ENCODE measurements around the gene PAGE2.
"Not testable (repeated sequence)": the region's sequence is repeated elsewhere in the genome, so short reads cannot be mapped to it uniquely, and the experiment has no call there.

The PAGE2 gene

DNA sequence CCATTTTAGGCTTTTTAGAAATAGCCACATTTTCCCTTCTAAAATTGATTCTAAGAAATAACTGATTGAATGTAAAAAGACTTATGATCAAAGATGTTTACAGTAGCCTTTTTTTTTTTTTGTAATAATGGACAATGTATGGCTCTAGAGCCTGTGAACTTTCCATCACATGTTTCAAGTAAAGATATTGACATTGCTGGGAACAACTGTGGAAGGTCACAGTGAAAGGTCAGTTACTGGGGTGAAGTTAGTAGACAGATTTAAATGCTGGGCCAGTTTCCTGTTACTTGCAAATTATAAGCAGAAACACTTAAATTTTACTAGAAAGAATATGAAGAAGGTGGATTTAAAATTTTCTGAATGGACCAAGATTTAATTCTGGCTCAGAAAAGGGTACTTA is 18.4 kb downstream of the PAGE2 start:
- H3K27ac ChIP-seq, result no peak overlapping the region
- no peak overlapping the region for H3K9ac ChIP-seq
- no peaks in the 10 kb centered on the region for H4K20me1 ChIP-seq (ENCODE audit: insufficient read depth)
- no peak overlapping the region for H2AFZ ChIP-seq (ENCODE audit: low read depth)
- H3K36me3 ChIP-seq (ENCODE audit: insufficient read depth), result no peaks in the 10 kb centered on the region
- H3K4me2 ChIP-seq, result no peak overlapping the region
- no peaks in the 10 kb centered on the region for H3K4me1 ChIP-seq (ENCODE audit: low read depth, poor library complexity, severe bottlenecking)
- no peak for TF ChIP-seq CTCF (conservative IDR thresholded peaks at IDR 0.05; ENCODE audit: low read depth, low read length)
- H3K79me2 ChIP-seq (ENCODE audit: insufficient read depth, low read depth), result no peaks in the 10 kb centered on the region
- H3K27me3 ChIP-seq (ENCODE audit: insufficient read depth, low read depth), result no peaks in the 10 kb centered on the region
- no peak overlapping the region for H3K4me3 ChIP-seq (IDR thresholded peaks at IDR 0.05; ENCODE audit: insufficient read depth, low read depth, low read length)

DNA sequence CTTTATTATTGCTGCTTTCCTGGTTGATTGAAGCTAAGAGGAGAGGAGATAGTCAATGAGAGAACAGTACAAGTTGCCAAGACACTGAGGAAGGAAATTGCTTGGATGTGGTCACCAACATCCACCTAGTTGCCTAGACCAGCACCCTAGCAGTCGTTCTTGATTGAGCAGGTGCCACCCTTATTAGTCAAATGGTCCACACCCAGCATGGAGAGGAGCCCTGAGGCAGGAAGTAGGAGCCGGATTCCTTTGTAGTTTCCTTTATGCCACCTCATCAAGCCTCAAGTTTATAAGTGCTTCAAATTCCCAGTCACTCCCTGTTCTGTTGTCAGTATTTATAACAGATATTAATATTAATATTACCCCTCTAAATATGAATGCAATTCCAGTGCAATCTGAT is 19.1 kb downstream of the PAGE2 start:
- Histone ChIP-seq H3K4me3 (IDR thresholded peaks at IDR 0.05; ENCODE audit: insufficient read depth, low read depth, low read length) (no peak overlapping the region), H3K36me3 (ENCODE audit: insufficient read depth) (no peaks in the 10 kb centered on the region), H3K79me2 (ENCODE audit: insufficient read depth, low read depth) (no peaks in the 10 kb centered on the region), H3K9ac (no peak overlapping the region), H4K20me1 (ENCODE audit: insufficient read depth) (no peaks in the 10 kb centered on the region), H3K4me1 (ENCODE audit: low read depth, poor library complexity, severe bottlenecking) (no peaks in the 10 kb centered on the region), H3K4me2 (no peak overlapping the region), H3K27ac (no peak overlapping the region), H2AFZ (ENCODE audit: low read depth) (no peak overlapping the region), H3K27me3 (ENCODE audit: insufficient read depth, low read depth) (no peaks in the 10 kb centered on the region)
- no peak for TF ChIP-seq CTCF (conservative IDR thresholded peaks at IDR 0.05; ENCODE audit: low read depth, low read length)

GRCh38 chrX:55109306-55109705 is 20.5 kb downstream of the PAGE2 start:
- Histone ChIP-seq H3K9ac (no peak overlapping the region), H3K79me2 (ENCODE audit: insufficient read depth, low read depth) (no peaks in the 10 kb centered on the region), H3K27me3 (ENCODE audit: insufficient read depth, low read depth) (no peaks in the 10 kb centered on the region), H2AFZ (ENCODE audit: low read depth) (no peak overlapping the region), H4K20me1 (ENCODE audit: insufficient read depth) (no peaks in the 10 kb centered on the region), H3K36me3 (ENCODE audit: insufficient read depth) (no peaks in the 10 kb centered on the region), H3K4me3 (IDR thresholded peaks at IDR 0.05; ENCODE audit: insufficient read depth, low read depth, low read length) (no peak overlapping the region), H3K4me2 (no peak overlapping the region), H3K27ac (no peak overlapping the region), H3K4me1 (ENCODE audit: low read depth, poor library complexity, severe bottlenecking) (no peaks in the 10 kb centered on the region)
- TF ChIP-seq CTCF (conservative IDR thresholded peaks at IDR 0.05; ENCODE audit: low read depth, low read length), result no peak

- Histone ChIP-seq H3K4me1 (ENCODE audit: low read depth, poor library complexity, severe bottlenecking) (no peaks in the 10 kb centered on the region), H3K27me3 (ENCODE audit: insufficient read depth, low read depth) (no peaks in the 10 kb centered on the region), H3K9ac (no peak overlapping the region), H3K36me3 (ENCODE audit: insufficient read depth) (no peaks in the 10 kb centered on the region), H3K79me2 (ENCODE audit: insufficient read depth, low read depth) (no peaks in the 10 kb centered on the region), H2AFZ (ENCODE audit: low read depth) (no peak overlapping the region), H4K20me1 (ENCODE audit: insufficient read depth) (no peaks in the 10 kb centered on the region), H3K4me3 (IDR thresholded peaks at IDR 0.05; ENCODE audit: insufficient read depth, low read depth, low read length) (no peak overlapping the region), H3K4me2 (no peak overlapping the region), H3K27ac (no peak overlapping the region)
- no peak for TF ChIP-seq CTCF (conservative IDR thresholded peaks at IDR 0.05; ENCODE audit: low read depth, low read length)
Observed at GRCh38 chrX:55111578-55112254, 22.9 kb downstream of the PAGE2 start.

- not testable (repeated sequence) for H2AFZ ChIP-seq (ENCODE audit: low read depth); H4K20me1 ChIP-seq (ENCODE audit: insufficient read depth); H3K9ac ChIP-seq; H3K36me3 ChIP-seq (ENCODE audit: insufficient read depth); H3K4me1 ChIP-seq (ENCODE audit: low read depth, poor library complexity, severe bottlenecking); H3K79me2 ChIP-seq (ENCODE audit: insufficient read depth, low read depth); H3K27me3 ChIP-seq (ENCODE audit: insufficient read depth, low read depth); H3K27ac ChIP-seq; H3K4me3 ChIP-seq (IDR thresholded peaks at IDR 0.05; ENCODE audit: insufficient read depth, low read depth, low read length); H3K4me2 ChIP-seq
Observed at GRCh38 chrX:55116589-55116988, 27.8 kb downstream of the PAGE2 start.

All from KMS-11 (cell line).